Measurements from ENCODE around the gene ACP4.
"Not testable (repeated sequence)": the region's sequence is repeated elsewhere in the genome, so short reads cannot be mapped to it uniquely, and the experiment has no call there.

The ACP4 gene, protein sequence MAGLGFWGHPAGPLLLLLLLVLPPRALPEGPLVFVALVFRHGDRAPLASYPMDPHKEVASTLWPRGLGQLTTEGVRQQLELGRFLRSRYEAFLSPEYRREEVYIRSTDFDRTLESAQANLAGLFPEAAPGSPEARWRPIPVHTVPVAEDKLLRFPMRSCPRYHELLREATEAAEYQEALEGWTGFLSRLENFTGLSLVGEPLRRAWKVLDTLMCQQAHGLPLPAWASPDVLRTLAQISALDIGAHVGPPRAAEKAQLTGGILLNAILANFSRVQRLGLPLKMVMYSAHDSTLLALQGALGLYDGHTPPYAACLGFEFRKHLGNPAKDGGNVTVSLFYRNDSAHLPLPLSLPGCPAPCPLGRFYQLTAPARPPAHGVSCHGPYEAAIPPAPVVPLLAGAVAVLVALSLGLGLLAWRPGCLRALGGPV

GRCh38 chr19:50790396-50790795 is at the start of gene ACP4:
Gene ACP4, plus strand, starts transcription at chr19:50790415. Its CDS starts 0 bp downstream, at chr19:50790415.
- no peak for DNase-seq (ENCODE audit: low spot score)

GRCh38 chr19:50741179-50741933 is 48.9 kb upstream of the ACP4 start:
- no peak for DNase-seq (ENCODE audit: low spot score)

DNA sequence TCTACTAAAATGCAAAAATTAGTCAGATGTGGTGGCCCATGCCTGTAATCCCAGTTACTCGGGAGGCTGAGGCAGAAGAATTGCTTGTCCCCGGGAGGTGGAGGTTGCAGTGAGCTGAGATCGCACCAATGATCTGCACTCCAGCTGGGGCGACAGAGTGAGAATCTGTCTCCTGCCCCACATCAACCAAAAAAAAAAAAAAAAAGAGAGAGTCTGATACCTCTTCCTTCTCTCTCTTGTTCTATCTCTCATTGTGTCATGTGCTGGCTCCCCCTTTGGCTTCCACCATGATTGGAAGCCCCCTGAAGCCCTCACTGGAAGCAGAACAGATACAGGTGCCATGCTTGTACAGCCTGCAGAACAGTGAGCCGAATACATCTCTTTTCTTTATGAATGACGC is 46.7 kb upstream of the ACP4 start:
- no peak for DNase-seq (ENCODE audit: low spot score)

- no peak for DNase-seq (ENCODE audit: low spot score)
These were observed 45.0 kb upstream of the ACP4 start for GRCh38 chr19:50745221-50745620.

GRCh38 chr19:50747141-50747540 is 43.1 kb upstream of the ACP4 start:
- not testable (repeated sequence) for DNase-seq (ENCODE audit: low spot score)

GRCh38 chr19:50749490-50749889 is 40.7 kb upstream of the ACP4 start:
- DNase-seq (ENCODE audit: low spot score) = no peak

DNA sequence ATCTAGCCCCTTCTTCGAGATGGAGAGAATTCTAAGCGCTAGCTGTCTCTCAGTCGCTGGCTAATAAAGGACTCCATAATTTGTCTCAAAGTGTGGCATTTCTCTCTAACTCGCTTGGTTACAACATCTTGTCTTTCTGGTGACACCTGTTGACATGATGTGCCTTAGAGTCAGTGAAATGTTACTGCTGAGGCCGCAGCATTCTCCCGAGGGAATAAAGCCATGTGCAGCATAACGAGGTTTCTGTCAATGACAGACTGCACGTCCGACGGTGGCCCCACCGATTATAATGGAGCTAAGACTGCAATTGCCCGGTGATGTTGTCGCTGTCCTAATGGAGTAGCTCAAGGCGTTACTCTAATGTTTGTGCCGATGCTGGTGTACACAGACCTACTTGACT is 40.2 kb upstream of the ACP4 start:
- no peak for DNase-seq (ENCODE audit: low spot score)

- no peak for DNase-seq (ENCODE audit: low spot score)
These were observed 36.3 kb upstream of the ACP4 start for GRCh38 chr19:50753879-50754278.

- not testable (repeated sequence) for DNase-seq (ENCODE audit: low spot score)
These were observed 34.0 kb upstream of the ACP4 start for GRCh38 chr19:50756244-50756643.

GRCh38 chr19:50757624-50758023 is 32.6 kb upstream of the ACP4 start:
- DNase-seq (ENCODE audit: low spot score) = not testable (repeated sequence)

DNA sequence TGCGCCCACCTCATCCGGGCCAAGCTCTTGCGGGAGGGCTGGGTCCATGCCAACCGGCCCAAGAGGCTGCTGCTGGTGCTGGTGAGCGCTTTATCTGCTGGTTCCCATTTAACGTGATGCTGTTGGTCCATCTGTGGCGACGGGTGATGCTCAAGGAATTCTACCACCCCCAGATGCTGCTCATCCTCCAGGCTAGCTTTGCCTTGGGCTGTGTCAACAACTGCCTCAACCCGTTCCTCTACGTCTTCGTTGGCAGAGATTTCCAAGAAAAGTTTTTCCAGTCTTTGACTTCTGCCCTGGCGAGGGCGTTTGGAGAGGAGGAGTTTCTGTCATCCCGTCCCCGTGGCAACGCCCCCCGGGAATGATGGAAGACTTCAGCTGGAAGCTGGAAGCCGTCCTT is 31.1 kb upstream of the ACP4 start:
- not testable (repeated sequence) for DNase-seq (ENCODE audit: low spot score)

- no peak for DNase-seq (ENCODE audit: low spot score)
These were observed 30.3 kb upstream of the ACP4 start for GRCh38 chr19:50759886-50760285.

- not testable (repeated sequence) for DNase-seq (ENCODE audit: low spot score)
These were observed 28.7 kb upstream of the ACP4 start for GRCh38 chr19:50761501-50761900.

GRCh38 chr19:50763521-50763920 is 26.7 kb upstream of the ACP4 start:
- not testable (repeated sequence) for DNase-seq (ENCODE audit: low spot score)

DNA sequence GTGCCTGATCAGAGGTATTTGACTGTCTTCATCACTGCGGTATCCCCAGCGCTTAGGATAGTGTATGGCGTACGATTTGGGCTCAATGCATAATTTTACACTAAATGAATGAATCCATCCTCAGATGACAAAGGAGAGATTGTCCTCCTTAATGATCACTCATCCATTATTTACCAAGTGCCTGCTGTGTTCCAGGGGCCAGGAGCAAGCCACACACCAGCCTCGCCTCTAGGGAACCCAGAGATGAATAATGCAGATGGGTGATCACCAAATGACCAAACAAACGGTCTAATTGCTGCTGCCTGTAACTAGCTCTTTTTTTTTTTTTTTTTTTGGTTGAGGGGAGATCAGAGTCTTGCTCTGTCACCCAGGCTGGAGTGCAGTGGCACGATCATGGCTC is 25.8 kb upstream of the ACP4 start:
- DNase-seq (ENCODE audit: low spot score) = no peak

DNA sequence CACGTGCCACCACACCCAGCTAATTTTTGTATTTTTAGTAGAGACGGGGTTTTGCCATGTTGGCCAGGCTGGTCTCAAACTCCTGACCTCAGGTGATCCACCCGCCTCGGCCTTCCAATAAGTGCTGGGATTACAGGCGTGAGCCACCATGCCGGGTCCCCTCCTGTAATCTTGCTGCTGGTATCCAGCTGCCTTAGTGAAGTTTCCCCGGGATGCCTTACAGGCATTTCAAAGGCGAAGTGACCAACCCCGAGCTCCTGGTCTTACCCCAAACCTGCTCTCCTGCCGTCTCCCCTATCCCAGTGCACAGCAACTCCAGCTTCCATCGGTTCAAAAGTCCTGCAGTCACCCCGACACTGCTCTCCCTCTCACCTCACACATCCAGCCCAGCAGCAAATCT is 23.5 kb upstream of the ACP4 start:
- not testable (repeated sequence) for DNase-seq (ENCODE audit: low spot score)

GRCh38 chr19:50767263-50767662 is 23.0 kb upstream of the ACP4 start:
- DNase-seq (ENCODE audit: low spot score) = not testable (repeated sequence)

GRCh38 chr19:50768277-50768676 is 21.9 kb upstream of the ACP4 start:
- no peak for DNase-seq (ENCODE audit: low spot score)

GRCh38 chr19:50770164-50770563 is 20.1 kb upstream of the ACP4 start, which contains the start of gene GPR32:
Gene GPR32, plus strand, starts transcription at chr19:50770464. Its CDS starts 137 bp downstream, at chr19:50770601.
- not testable (repeated sequence) for DNase-seq (ENCODE audit: low spot score)

GRCh38 chr19:50770888-50771287 is 19.3 kb upstream of the ACP4 start:
- no peak for DNase-seq (ENCODE audit: low spot score)

- no peak for DNase-seq (ENCODE audit: low spot score)
These were observed 17.7 kb upstream of the ACP4 start for GRCh38 chr19:50772476-50772875.

DNA sequence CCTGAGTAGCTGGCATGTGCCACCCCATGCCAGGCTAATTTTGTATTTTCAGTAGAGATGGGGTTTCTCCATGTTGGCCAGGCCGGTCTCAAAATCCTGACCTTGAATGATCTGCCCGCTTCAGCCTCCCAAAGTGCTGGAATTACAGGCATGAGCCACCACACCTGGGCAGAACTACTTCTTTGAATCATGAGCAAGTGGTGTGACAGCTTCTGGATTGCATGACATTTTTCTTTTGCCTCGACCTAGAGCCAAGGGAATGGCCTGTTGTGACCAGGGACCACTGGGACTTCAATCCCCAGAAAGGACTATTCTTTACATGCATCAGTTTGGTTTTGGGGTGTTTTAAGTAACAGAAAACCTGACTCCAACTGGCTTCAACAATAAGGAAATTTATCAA is 17.3 kb upstream of the ACP4 start:
- not testable (repeated sequence) for DNase-seq (ENCODE audit: low spot score)

DNA sequence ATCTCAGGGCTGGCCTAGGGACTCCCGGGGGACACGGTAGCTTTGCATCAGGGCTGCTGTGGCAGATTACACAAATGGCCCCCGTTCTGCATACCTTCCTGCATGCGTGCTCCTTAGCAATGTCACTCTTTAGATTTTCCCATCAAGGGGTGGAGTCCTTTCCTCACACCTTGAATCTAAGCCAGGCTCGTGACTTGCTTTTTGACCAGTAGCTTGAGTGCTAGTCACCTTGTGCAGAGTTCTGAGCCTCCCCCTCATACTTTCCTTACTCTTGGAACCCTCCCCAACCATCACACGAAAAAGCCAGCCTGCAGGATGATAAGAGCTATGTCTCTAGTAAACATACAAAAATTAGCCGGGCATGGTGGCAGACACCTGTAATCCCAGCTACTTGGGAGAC is 16.8 kb upstream of the ACP4 start:
- DNase-seq (ENCODE audit: low spot score) = not testable (repeated sequence)
